ENCODE measurements around the gene AGBL1. TPM values are rescaled to one million over a fixed set of nuclear protein-coding genes. Genes with fewer than 3 reads are reported as not detected.

AGBL1 gene
- total RNA-seq, 1 donor from 2014 or later: 1.2 TPM

DNA sequence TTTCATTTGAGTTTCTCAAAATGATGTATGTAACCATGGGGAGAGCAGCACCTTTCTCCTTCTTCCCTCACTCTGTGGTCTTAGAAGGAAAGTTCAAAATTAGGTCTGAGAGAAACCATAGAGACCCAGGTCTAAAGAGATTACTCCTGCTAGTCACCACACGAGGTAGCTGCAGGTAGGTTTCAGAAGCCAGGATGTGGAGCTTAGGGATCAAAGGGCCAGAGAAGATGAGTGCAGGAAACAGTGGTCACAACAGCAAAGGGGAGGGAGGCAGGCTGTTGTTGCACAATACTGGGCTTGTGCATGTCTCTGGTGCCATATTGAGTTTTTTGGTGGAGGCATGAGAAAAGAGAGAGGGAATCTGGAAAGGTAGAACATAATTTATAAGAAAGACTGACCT lies 583.6 kb downstream of the AGBL1 start:
- FAIRE-seq: no peak
- no peak for DNase-seq (ENCODE audit: low spot score in 2 of 2)

DNA sequence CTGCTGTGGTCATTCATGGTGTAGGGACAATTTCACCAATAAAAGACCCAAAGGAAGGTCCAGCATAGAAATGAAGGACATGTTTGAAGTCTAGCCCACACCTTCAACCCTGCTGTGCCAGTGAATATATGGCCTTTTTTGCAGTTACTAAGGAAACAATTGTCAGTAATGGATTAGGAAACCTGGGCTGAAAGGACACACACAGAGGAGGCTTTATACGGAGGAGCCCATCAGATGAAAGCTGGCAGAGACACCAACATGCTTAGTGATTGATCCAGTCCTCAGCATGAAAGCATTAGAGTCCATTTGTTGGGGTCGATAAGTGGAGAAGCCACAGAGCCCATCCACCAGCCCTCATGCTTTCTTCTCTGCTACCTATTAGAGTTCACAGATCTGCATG lies 584.3 kb downstream of the AGBL1 start:
- no peak for DNase-seq (ENCODE audit: low spot score in 2 of 2)
- FAIRE-seq: no peak

DNA sequence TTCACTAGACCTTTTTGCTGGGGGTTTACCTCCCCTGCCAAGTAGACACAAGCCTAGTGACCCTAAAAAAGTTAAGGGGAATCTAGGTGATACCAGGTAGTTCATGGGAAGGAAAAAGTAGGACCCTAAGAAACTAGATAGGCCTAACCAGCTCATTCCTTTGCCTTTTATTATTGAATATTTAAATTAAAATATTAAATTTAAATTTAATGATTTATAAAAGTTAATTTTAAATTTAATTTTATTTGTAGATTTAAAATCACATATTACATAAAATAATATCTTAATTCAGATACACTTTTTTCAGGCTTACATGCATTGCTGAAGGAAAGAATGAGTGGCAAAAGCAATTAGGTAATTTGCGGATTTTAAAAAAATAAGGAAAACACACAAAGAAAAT lies 584.9 kb downstream of the AGBL1 start:
- FAIRE-seq (peak; percentile 13), DNase-seq (ENCODE audit: low spot score in 2 of 2) (no peak)

DNA sequence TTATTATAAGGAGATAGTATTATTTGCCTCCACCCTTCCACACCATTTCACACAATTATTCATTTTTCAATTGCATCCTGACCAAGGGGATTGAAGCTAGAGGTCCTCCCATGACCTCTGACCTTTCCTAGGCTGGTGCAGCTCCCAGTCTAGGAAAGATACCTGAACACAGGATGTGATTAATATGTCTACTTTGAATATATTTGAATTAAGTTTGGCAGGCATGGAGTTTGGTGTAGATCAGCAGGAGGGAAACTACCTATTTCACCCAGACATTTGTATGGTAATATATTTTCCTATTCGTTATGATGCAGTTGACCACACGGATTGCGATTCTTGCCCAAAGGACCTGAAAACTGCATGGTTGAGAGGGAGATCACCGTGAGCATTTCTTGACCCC lies 596.3 kb downstream of the AGBL1 start:
- DNase-seq (ENCODE audit: low spot score in 2 of 2): no peak
- no peak for FAIRE-seq

DNA sequence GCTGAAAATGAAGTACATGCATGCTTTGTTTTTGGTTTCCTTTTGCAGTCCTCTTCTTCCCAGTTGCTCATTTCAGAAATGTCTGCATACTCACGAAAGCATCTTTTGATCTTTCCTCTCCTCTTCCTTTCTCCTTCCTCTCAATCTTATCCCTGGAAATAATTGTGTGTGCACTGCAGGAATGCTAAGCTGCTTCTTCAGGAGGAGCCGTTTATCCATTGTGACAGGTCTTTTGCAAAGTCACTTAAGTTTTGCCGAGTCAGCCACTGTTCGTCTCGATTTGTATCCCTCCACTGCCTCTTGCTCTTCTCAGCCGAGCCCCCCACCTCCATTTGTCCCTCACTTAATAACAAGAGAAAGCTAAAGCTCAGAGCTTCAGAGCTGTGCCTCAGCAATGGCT lies 597.6 kb downstream of the AGBL1 start:
- no peak for FAIRE-seq
- no peak for DNase-seq (ENCODE audit: low spot score in 2 of 2)

DNA sequence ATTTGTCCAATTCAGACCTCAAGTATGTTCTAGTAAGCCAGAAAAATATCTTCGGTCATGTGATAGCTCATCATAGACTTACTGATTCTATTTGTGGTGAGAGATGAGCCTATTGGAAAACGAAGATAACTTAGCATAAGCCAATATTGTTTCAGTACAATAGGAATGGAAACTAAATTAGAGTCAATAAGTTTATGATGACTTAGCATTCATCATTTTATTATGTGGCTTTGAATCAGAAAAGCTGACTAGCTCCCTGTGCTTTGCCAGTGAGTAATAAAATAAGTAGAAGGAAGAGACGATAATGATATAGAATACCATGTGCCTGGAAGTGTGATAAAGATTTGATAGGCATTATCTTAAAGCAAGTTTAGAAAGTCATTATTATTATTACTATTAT lies 605.6 kb downstream of the AGBL1 start:
- FAIRE-seq (no peak), DNase-seq (ENCODE audit: low spot score in 2 of 2) (no peak)

DNA sequence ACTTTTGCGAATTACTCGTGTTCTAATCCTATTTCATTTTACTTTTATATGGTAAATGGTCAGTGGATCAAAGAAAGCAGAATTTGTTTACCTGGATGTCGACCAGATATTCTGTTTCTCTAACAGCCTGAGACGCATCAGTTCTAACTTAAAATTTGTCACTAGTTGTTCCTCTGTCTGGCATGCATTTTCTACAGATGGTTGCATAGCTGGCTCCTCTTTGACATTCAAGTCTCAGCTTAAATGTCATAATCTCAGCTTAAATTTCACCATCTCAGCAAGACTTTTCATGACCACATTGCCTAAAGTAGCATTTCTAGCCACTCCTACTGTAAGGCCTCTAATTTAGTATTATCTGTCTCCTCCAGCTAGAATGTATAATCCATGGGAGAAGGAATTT lies 609.3 kb downstream of the AGBL1 start:
- DNase-seq (ENCODE audit: low spot score in 2 of 2) (no peak), FAIRE-seq (no peak)

DNA sequence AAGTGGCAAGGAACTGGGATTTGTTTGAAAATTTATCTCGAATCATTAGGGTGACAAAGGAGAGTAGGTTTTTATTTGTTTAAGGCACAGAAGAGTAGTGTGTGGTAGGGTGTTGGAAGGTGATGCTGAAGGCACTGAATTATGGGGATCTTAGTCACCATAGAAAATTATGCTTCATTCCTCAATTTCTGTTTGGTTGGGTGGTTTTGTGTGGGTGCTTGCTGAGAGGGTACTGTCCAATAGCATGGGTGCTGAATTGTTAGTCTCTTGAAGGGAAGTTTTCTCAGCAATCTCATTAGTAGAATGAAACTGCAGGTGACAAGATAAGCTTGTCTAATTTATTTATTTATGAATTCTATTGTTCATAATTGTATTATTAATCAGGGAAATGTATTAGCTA lies 610.9 kb downstream of the AGBL1 start:
- no peak for FAIRE-seq

DNA sequence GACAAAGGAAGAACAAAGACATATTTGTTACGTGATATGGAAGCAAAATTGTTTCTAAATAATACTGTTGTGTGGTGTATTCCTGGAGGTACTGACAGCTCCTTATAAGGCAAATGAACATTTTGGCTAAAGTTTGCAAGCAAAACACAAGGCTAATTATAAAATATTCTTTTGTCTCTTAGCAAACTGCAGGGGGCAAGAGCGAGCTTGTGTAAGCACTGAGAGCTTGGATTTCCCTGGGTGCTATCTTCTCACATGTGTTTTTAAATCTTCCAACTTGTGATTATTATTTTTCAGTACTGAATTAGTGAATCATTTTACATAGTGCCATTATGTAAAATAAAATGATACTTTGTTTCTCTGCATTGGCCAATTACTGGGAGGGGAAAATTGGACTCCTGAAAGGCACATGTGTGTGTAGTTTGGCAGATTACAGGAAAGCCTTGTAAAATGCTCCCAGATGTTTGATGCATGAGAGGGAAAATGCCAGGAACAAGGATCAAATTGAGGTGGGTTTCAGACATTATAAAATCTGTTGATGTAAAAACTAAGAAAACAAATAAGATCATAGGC lies 611.5 kb downstream of the AGBL1 start:
- FAIRE-seq: no peak
- peak in 1 of 2 donors; percentile 4 for DNase-seq (ENCODE audit: low spot score in 2 of 2)

More for the DNA sequence above, 610.9 kb downstream of the AGBL1 start:
- DNase-seq (ENCODE audit: low spot score in 2 of 2): no peak

DNA sequence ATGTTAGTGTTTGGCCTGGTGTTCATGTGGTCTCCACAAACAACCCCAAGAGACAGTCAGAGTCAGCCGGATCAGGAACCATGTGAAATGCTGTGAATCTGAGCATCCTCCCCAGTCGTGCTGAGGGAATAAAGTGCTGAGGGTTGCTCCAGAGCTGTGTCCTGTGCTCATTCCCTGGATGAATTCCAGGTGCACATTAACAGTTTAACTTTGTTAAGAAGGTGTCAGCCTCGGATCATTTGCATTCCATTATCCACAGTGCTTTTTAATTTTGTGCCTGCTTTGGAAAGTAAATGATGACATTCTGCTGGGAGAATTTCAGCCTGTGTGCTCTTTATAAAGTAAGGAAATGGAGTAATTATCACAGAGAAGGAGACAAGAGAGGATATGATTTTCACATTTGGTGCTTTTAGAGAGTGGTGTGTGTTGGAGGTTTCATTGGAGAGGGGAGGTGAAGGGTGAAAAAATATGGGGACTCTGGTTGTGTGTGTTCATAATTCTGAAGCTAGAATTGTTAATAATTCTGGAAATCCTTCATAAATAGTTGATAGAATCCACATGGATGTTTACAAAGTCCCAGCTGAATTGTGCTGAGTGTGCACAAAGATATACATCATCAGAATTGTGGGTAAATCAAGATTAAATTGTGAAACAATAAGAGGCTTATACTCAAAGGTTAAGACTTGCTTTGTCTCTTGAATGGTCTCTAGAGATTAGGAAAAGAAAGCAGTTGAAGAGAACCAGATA lies 621.4 kb downstream of the AGBL1 start:
- no peak for DNase-seq (ENCODE audit: low spot score in 2 of 2)
- no peak for FAIRE-seq

DNA sequence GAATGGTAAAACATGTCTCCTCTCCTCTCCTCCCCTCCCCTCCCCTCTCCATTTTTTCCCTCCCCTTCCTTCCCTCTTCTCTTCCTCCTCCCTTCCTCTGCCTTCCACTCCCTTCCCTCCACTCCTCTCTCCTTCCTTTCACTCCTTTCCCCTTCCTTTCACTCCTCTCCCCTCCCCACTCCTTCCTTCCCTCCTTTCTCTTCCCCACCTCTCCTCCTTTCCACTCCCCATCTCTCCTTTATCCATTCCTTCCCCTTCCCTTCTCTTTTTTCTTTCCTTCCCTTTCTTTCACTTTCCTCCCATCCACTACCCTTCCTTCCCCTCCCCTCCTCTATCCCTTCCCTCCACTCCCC lies 621.9 kb downstream of the AGBL1 start:
- no peak for DNase-seq (ENCODE audit: low spot score in 2 of 2)
- no peak for FAIRE-seq

DNA sequence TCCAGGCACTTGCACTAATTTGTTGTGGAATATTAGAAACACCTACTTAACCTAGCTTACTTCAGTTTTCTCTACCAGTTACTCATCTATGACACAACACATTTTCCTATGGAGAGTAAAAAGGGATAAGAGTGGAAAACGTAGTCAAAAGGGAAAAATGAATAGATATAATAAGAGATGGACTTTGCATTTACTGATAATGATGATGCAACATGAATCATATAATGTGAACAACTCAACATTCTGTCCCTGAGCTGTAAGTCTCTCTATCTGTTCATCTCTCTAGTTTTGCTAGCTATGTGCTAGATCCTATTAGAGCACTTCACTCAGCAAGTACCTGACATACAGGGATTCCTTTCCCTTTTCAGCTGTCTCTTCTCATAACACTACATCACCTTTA lies 627.1 kb downstream of the AGBL1 start:
- no peak for FAIRE-seq
- DNase-seq (ENCODE audit: low spot score in 2 of 2): no peak

DNA sequence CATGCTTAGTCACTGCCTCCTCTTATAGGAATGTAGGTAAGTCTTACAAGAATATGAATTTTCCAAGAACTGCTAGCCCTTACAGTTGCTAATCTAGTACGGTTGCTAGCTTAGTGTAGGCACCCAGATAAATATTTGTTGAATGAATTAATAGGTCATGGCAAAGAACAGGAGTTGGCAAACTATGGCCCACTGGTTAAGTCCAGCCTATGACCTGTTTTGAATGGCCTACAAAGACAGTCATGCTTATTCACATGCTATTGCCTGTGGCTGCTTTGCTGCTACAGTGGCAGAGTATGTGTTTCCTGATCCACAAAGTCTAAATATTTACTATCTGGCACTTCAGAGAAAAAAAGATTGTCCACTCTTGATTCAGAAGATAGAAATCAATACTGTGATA lies 631.8 kb downstream of the AGBL1 start:
- DNase-seq (ENCODE audit: low spot score in 2 of 2): no peak
- no peak for FAIRE-seq

DNA sequence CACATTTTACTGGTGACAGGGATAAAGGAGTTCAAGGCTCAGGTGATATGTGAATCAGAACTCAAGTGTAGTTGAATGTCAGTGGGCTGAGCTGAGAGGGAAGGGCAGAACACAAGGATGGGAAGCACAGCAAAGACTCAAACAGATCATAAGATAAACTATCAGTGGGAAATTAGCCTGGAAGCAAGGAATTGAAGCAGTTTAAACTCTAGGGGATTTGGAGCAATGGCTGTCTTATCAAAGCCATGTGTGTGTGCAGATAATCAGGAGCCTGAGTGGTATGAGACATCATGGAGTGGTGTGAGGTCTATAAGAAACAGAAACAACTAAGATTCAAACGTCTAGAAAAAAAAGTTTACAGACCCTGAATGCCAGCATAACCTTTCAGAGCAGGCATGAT lies 634.6 kb downstream of the AGBL1 start:
- DNase-seq (ENCODE audit: low spot score in 2 of 2) (no peak), FAIRE-seq (no peak)

DNA sequence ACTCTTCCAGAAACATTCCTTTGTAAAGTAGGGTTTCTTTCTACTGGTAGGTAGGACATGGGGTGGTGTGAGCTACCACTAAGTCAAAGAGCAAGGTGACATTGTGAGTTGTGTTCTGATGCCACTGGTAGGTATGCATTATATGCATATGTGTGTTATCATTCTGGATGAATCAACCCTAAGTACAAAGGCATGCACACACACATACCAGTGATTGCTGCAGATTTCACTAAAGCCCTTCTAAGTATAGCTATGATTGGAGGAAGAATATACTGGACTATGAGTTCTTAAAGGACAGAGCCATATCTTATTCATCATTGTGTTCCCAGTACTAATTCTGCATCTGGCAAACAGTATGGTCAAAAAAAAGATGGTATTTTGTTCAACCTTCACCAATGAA lies 646.0 kb downstream of the AGBL1 start:
- FAIRE-seq (no peak), DNase-seq (ENCODE audit: low spot score in 2 of 2) (no peak)

DNA sequence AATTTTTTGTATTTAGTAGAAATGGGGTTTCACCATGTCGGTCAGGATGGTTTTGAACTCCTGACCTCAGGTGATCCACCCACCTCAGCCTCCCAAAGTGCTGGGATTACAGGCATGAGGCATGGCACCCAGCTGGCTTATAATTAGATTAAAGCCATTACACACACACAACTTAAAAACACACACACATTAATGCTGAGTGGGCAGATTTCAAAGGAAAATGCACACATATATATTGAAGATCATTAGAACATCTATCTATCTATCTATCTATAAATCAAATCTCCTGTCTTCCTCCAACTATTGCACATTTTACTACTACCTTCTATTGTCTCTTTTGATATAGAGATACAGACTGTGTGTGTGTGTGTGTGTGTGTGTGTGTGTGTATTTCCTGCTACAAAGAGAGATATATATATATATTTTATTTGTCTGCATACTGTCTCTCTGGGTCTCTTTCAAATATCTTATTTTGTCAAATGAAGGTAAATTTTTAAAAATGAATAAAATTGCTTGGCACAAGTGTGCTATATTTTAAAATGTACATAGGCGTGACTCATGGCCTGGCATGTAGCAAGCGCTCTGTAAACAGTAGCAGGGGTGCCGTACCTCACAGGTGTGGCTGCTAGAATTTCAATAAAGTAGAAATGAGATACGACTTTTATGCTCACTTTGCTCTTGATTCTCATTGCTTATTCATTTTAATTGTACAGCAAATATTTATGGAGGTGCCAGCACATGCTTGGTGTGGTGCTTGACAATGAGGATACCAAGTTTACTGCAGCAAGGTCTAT lies 655.8 kb downstream of the AGBL1 start:
- no peak for FAIRE-seq
- DNase-seq (ENCODE audit: low spot score in 2 of 2): no peak

DNA sequence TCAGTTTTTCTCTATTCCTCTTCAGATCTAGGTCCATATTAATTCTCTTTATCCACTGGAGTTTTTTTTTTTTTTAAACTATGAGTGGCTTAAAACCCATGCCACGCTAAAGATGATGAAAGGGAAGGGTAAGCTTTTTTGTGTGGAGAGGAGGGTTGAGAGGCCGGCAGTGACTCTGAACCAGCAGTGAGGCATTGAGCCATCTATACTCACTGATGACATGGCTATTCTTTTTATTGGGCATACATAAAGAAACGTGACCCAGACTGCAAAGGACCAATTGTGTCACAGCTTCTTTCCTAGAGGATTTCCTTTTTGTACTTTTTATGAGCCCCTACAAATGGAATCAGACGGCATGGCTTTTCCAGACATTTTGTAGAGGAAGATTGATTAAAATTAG lies 662.2 kb downstream of the AGBL1 start:
- FAIRE-seq (no peak), DNase-seq (ENCODE audit: low spot score in 2 of 2) (no peak)

DNA sequence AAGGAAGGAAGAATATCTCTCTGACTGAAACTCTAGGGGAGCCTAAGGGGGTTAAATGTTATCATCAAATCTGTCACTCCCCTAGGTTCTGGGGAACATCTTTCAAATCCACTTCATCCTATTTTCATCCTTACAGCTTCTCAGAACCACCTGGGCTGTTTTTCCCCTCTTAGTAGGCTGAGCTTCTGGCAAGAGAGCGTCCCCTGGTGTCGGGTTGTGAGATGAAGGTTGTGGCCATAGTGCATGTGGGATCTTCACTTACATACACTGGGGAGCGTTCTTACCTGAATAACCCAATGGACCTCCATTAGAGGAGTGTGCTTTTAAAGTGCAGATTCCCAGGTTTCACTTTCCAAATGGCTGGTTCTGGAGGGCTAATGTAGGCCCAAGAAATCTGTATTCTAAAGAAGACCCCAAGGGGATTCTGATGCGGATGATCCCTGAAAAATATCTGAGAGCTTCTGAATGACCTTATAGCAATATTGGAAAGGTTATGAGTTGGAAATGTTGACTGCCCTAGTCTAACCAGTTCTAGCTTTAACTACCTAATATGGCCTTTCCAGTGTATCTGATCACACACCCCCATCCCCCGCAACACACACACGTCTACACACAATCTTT lies 663.7 kb downstream of the AGBL1 start:
- DNase-seq (ENCODE audit: low spot score in 2 of 2) (no peak), FAIRE-seq (no peak)

DNA sequence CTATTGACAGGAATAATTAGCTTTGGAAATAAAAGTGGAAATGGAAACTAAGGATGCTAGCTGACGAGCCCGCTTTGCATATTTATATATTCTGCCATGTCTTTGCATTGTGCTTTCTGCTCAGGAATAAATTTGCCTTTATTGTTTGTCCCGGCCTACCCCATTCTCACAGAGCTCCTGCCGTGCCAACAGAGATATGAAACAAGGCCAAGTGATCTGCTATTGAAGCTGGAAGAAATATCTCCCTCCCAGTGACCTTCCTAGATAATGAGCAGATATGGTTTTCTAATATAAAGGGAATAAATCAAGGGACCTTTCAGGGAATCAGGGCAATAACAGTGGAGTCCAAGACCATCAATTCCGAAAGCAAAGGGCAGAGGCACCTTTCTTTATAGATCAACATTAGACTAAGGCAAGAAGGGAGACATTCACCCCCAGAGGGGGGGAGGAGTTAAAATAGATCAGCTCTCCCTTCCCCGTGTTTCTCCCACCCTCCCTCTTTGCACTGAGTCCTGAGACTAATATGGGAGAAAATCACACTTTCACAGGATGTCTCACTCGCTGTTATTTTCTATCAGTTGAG lies 664.6 kb downstream of the AGBL1 start:
- FAIRE-seq: no peak
- no peak for DNase-seq (ENCODE audit: low spot score in 2 of 2)

DNA sequence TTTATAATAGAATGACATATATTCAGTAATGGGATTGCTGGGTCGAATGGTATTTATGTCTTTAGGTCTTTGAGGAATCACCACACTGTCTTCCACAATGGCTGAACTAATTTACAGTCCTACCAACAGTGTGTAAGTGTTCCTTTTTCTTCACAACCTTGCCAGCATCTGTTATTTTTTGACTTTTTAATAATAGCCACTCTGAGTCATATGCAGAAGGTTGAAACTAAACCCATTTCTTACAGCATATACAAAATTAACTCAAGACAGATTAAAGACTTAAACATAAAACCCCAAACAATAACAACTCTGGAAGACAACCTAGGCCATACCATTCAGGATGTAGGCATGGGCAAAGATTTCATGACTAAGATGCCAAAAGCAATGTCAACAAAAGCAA lies 671.4 kb downstream of the AGBL1 start:
- FAIRE-seq (no peak), DNase-seq (ENCODE audit: low spot score in 2 of 2) (no peak)

DNA sequence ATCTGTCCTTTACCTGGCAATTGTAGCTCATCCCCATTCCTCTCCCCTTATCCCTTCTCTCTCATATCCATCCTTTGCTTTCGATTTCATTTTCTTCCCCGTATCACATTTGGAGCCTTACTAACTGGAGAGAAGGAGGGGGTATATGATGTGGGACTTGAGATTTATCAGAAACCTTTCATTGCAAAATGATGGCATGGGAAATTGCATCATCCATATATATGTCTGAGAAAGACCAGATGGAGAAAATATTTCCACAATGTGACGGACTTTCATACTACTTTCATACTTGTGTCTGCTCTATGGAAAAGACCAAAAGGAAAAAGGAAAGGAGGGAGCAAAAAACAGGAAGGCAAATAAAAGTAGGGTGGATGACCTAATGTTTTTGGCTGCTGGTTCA lies 675.2 kb downstream of the AGBL1 start:
- DNase-seq (ENCODE audit: low spot score in 2 of 2) (no peak), FAIRE-seq (no peak)

All from frontal cortex (tissue), 4 donors.